Chondrocyte (in vitro differentiated cells): Measurements from ENCODE around the gene SOBP. TPM values are rescaled to one million over a fixed set of nuclear protein-coding genes. Genes with fewer than 3 reads are reported as not detected.

ENCODE experiments used
- DNase-seq: peaks from one replicate; pipeline ENCODE4 v3.0.0; 2021; ENCODE audit warnings: mixed read lengths, low spot score
- H3K27ac Mint-ChIP-seq: one replicate; pipeline ENCODE4 v1.8.0; 2021; ENCODE audit warnings: mild to moderate bottlenecking, moderate library complexity, mixed read lengths; ENCODE audit not compliant: unreplicated experiment
- H3K27me3 Mint-ChIP-seq: 2 replicates; pipeline ENCODE4 v1.8.0; 2021; ENCODE audit warnings: low read depth, mixed read lengths
- H3K36me3 Mint-ChIP-seq: 2 replicates; pipeline ENCODE4 v1.8.0; 2021; ENCODE audit warnings: low read depth, mixed read lengths
- H3K4me1 Mint-ChIP-seq: 2 replicates; pipeline ENCODE4 v1.8.0; 2021; ENCODE audit warnings: low read depth, mild to moderate bottlenecking, mixed read lengths
- H3K4me3 Mint-ChIP-seq: one replicate; pipeline ENCODE4 v1.8.0; 2021; ENCODE audit warnings: mild to moderate bottlenecking, moderate library complexity, mixed read lengths; ENCODE audit not compliant: unreplicated experiment
- H3K9me3 Mint-ChIP-seq: 2 replicates; pipeline ENCODE4 v1.8.0; 2021; ENCODE audit warnings: low read depth, mixed read lengths
- CTCF ChIP-seq: fragments of 200-600 bp; sonication (generic); IDR thresholded peaks from 2 replicates; pipeline ENCODE4 v1.5.0; 2021; ENCODE audit warnings: antibody characterized with exemption, mild to moderate bottlenecking, moderate library complexity
- total RNA-seq: library from RNA; stranded (reverse); gene quantifications from 3 replicates; pipeline ENCODE4 v1.2.1, GENCODE V29; 2021

Gene SOBP
- total RNA-seq, 1 donor from 2014 or later: 6.6 TPM

- Mint-ChIP-seq H3K4me3 (no peak overlapping the region), H3K27ac (no peak overlapping the region), H3K27me3 (no peaks in the 10 kb centered on the region), H3K36me3 (peaks cover 8% of the 10 kb centered on the region), H3K4me1 (peaks cover 5% of the 10 kb centered on the region), H3K9me3 (no peaks in the 10 kb centered on the region)
- no peak for DNase-seq
- TF ChIP-seq CTCF: no peak
Measured at GRCh38 chr6:107523054-107523791, 33.3 kb downstream of the SOBP start.

- peaks cover 8% of the 10 kb centered on the region for H3K36me3 Mint-ChIP-seq
- peaks cover 5% of the 10 kb centered on the region for H3K4me1 Mint-ChIP-seq
- no peak overlapping the region for H3K27ac Mint-ChIP-seq
- no peaks in the 10 kb centered on the region for H3K9me3 Mint-ChIP-seq
- no peak for TF ChIP-seq CTCF
- no peak for DNase-seq
- H3K27me3 Mint-ChIP-seq: no peaks in the 10 kb centered on the region
- H3K4me3 Mint-ChIP-seq: no peak overlapping the region
Measured at GRCh38 chr6:107523794-107524193, 33.9 kb downstream of the SOBP start.

- Mint-ChIP-seq H3K4me1 (peaks cover 10% of the 10 kb centered on the region), H3K27me3 (no peaks in the 10 kb centered on the region), H3K27ac (no peak overlapping the region), H3K36me3 (peaks cover 8% of the 10 kb centered on the region), H3K9me3 (no peaks in the 10 kb centered on the region), H3K4me3 (no peak overlapping the region)
- no peak for DNase-seq
- no peak for TF ChIP-seq CTCF
Measured at GRCh38 chr6:107524626-107525025, 34.7 kb downstream of the SOBP start.

- DNase-seq: no peak
- Mint-ChIP-seq H3K4me3 (no peak overlapping the region), H3K27me3 (no peaks in the 10 kb centered on the region), H3K9me3 (no peaks in the 10 kb centered on the region), H3K36me3 (peaks cover 1% of the 10 kb centered on the region), H3K27ac (no peak overlapping the region), H3K4me1 (peaks cover 30% of the 10 kb centered on the region)
- TF ChIP-seq CTCF: no peak
Measured at GRCh38 chr6:107531868-107532267, 42.0 kb downstream of the SOBP start.

GRCh38 chr6:107532706-107533105, 42.8 kb downstream of the SOBP start:
- H3K27ac Mint-ChIP-seq: no peak overlapping the region
- H3K27me3 Mint-ChIP-seq: no peaks in the 10 kb centered on the region
- peaks cover 1% of the 10 kb centered on the region for H3K36me3 Mint-ChIP-seq
- H3K4me1 Mint-ChIP-seq: peaks cover 30% of the 10 kb centered on the region
- H3K9me3 Mint-ChIP-seq: no peaks in the 10 kb centered on the region
- H3K4me3 Mint-ChIP-seq: no peak overlapping the region
- no peak for TF ChIP-seq CTCF
- no peak for DNase-seq
